HEK293 (cell line): ENCODE results near the gene UBE2E1.

Experiments used
- CTCF ChIA-PET: fragments of 350-600 bp; formaldehyde crosslinking; extraction: SDS; loops from one replicate; lab custom pipeline; 2021; ENCODE audit warnings: antibody characterized with exemption; lab: Yijun Ruan, JAX
- POLR2A ChIA-PET: fragments of 300-600 bp; formaldehyde crosslinking; extraction: SDS; loops from one replicate; lab custom pipeline; 2020; ENCODE audit warnings: antibody characterized with exemption, inconsistent platforms; lab: Yijun Ruan, JAX
- H3K27ac ChIP-seq: fragments of 200-500 bp; sonication (Bioruptor generic); 2 replicates; pipeline ENCODE4 v1.5.1; 2014; ENCODE audit warnings: low read depth, low read length, control low read depth, inconsistent platforms; ENCODE audit errors: extremely low read depth
- H3K36me3 ChIP-seq, 2 experiments: fragments of 200-500 bp in 1 of 2; sonication (Bioruptor generic) in 1 of 2; 1 replicate in 1 of 2; 2 replicates in 1 of 2; pipeline ENCODE4 v1.5.1; 2014 to 2017; ENCODE audit warnings: inconsistent platforms in 2 of 2, low read length in 2 of 2; ENCODE audit not compliant: control insufficient read depth in 2 of 2, insufficient read depth in 1 of 2
- H3K4me1 ChIP-seq: fragments of 200-500 bp; sonication (Bioruptor generic); 2 replicates; pipeline ENCODE4 v1.5.1; 2014; ENCODE audit warnings: mild to moderate bottlenecking, low read length, inconsistent platforms; ENCODE audit not compliant: control insufficient read depth, insufficient read depth
- H3K4me3 ChIP-seq: 2 replicates; pipeline ENCODE4 v1.5.1; 2011; ENCODE audit warnings: low read depth, mild to moderate bottlenecking, control low read depth, low read length, moderate library complexity
- H3K9me3 ChIP-seq: fragments of 200-500 bp; sonication (Bioruptor generic); 2 replicates; pipeline ENCODE4 v1.5.1; 2014; ENCODE audit warnings: low read depth, low read length, inconsistent platforms; ENCODE audit not compliant: control insufficient read depth, insufficient read depth
- REST ChIP-seq: fragments of 450-650 bp; formaldehyde crosslinking; IDR thresholded peaks from 2 replicates; pipeline ENCODE4 v1.5.1; 2016; ENCODE audit warnings: missing biosample characterization, missing genetic modification characterization
- SALL2 ChIP-seq: fragments of 450-650 bp; formaldehyde crosslinking; IDR thresholded peaks from 2 replicates; pipeline ENCODE4 v1.5.0; 2017; ENCODE audit warnings: missing biosample characterization, mild to moderate bottlenecking, missing genetic modification characterization, borderline replicate concordance
- SCRT1 ChIP-seq: fragments of 450-650 bp; formaldehyde crosslinking; IDR thresholded peaks from 2 replicates; pipeline ENCODE4 v1.5.1; 2016; ENCODE audit warnings: missing biosample characterization, missing genetic modification characterization, borderline replicate concordance
- SCRT2 ChIP-seq: fragments of 450-650 bp; formaldehyde crosslinking; IDR thresholded peaks from 2 replicates; pipeline ENCODE4 v1.5.1; 2016; ENCODE audit warnings: missing biosample characterization, missing genetic modification characterization
- ZBTB17 ChIP-seq: fragments of 450-650 bp; formaldehyde crosslinking; IDR thresholded peaks from 2 replicates; pipeline ENCODE4 v1.5.1; 2016; ENCODE audit warnings: missing biosample characterization, missing genetic modification characterization
- ZBTB20 ChIP-seq: fragments of 450-650 bp; formaldehyde crosslinking; IDR thresholded peaks from 2 replicates; pipeline ENCODE4 v1.5.1; 2016; ENCODE audit warnings: missing biosample characterization, missing genetic modification characterization
- ZBTB6 ChIP-seq: fragments of 450-650 bp; formaldehyde crosslinking; IDR thresholded peaks from 2 replicates; pipeline ENCODE4 v1.5.1; 2017; ENCODE audit warnings: missing biosample characterization, missing genetic modification characterization
- ZNF174 ChIP-seq: fragments of 450-650 bp; formaldehyde crosslinking; IDR thresholded peaks from 2 replicates; pipeline ENCODE4 v1.5.0; 2017; ENCODE audit warnings: missing biosample characterization, mild to moderate bottlenecking, missing genetic modification characterization
- ZNF311 ChIP-seq: fragments of 450-650 bp; formaldehyde crosslinking; IDR thresholded peaks from 2 replicates; pipeline ENCODE4 v1.5.1; 2017; ENCODE audit warnings: missing biosample characterization, missing genetic modification characterization, borderline replicate concordance
- ZNF391 ChIP-seq: fragments of 450-650 bp; formaldehyde crosslinking; IDR thresholded peaks from 2 replicates; pipeline ENCODE4 v1.5.1; 2016; ENCODE audit warnings: low read depth, missing biosample characterization, missing genetic modification characterization, borderline replicate concordance
- ZNF423 ChIP-seq: fragments of 450-650 bp; formaldehyde crosslinking; IDR thresholded peaks from 2 replicates; pipeline ENCODE4 v1.5.1; 2016; ENCODE audit warnings: missing biosample characterization, missing genetic modification characterization
- ZNF544 ChIP-seq: fragments of 450-650 bp; formaldehyde crosslinking; IDR thresholded peaks from 2 replicates; pipeline ENCODE4 v1.5.0; 2017; ENCODE audit warnings: missing biosample characterization, missing genetic modification characterization
- ZNF571 ChIP-seq: fragments of 450-650 bp; formaldehyde crosslinking; IDR thresholded peaks from 2 replicates; pipeline ENCODE4 v1.5.0; 2017; ENCODE audit warnings: missing biosample characterization, missing genetic modification characterization
- ZNF654 ChIP-seq: fragments of 450-650 bp; formaldehyde crosslinking; IDR thresholded peaks from 2 replicates; pipeline ENCODE4 v1.5.1; 2016; ENCODE audit warnings: low read depth, missing biosample characterization, missing genetic modification characterization
- ZNF660 ChIP-seq: fragments of 450-650 bp; IDR thresholded peaks from 2 replicates; pipeline ENCODE4 v1.5.1; 2018; ENCODE audit warnings: missing biosample characterization, mild to moderate bottlenecking, missing genetic modification characterization
- ZNF670 ChIP-seq: fragments of 450-650 bp; formaldehyde crosslinking; IDR thresholded peaks from 2 replicates; pipeline ENCODE4 v1.5.1; 2016; ENCODE audit warnings: missing biosample characterization, missing genetic modification characterization, low read depth
- ZNF777 ChIP-seq: fragments of 450-650 bp; formaldehyde crosslinking; IDR thresholded peaks from 2 replicates; pipeline ENCODE4 v1.5.1; 2017; ENCODE audit warnings: missing biosample characterization, missing genetic modification characterization, borderline replicate concordance
- ZSCAN30 ChIP-seq: fragments of 450-650 bp; IDR thresholded peaks from 2 replicates; pipeline ENCODE4 v1.5.1; 2018; ENCODE audit warnings: missing biosample characterization, mild to moderate bottlenecking, missing genetic modification characterization, moderate library complexity
- TF ChIP-seq, protein P1 (sequence below): fragments of 450-650 bp; formaldehyde crosslinking; IDR thresholded peaks from 2 replicates; pipeline ENCODE4 v1.5.1; 2017; ENCODE audit warnings: missing biosample characterization, missing genetic modification characterization

Gene UBE2E1

GRCh38 chr3:23886311-23886710 lies 80.6 kb downstream of the UBE2E1 start:
- Histone ChIP-seq H3K36me3 (peaks cover 0 to 47% of the 10 kb centered on the region in 2 experiments; a peak in 1 of 3 replicates), H3K4me3 (no peak overlapping the region), H3K9me3 (no peaks in the 10 kb centered on the region), H3K27ac (no peak overlapping the region), H3K4me1 (no peaks in the 10 kb centered on the region)
- TF ChIP-seq SCRT2 (tag by site-specific recombination) = peak; percentile 94
- TF ChIP-seq SCRT1 (tag by site-specific recombination) = peak; percentile 88; the same call in 1 of the 2 replicates
- no peak for TF ChIP-seq ZNF174 (tag by site-specific recombination)
- POLR2A ChIA-PET = interaction anchor here (1.6 kb wide), 1 partner anchor 31 kb away, joined by 5 read pairs; the partner anchor contains the start of genes NKIRAS1 and RPL15
- CTCF ChIA-PET = no interaction called here

- H3K9me3 ChIP-seq = no peaks in the 10 kb centered on the region
- H3K4me1 ChIP-seq = no peaks in the 10 kb centered on the region
- CTCF ChIA-PET = interaction anchor here (0.6 to 1.8 kb wide), 11 partner anchors 11 to 1174 kb away, joined by 3 to 5 read pairs (median 4); no protein-coding TSS in a partner anchor
- peaks cover 0 to 54% of the 10 kb centered on the region in 2 experiments; a peak in 1 of 3 replicates for H3K36me3 ChIP-seq
- no peak overlapping the region for H3K27ac ChIP-seq
- H3K4me3 ChIP-seq = no peak overlapping the region
- POLR2A ChIA-PET = interaction anchor here (0.6 kb wide), 1 partner anchor 28 kb away, joined by 3 read pairs; the partner anchor contains the start of genes NKIRAS1 and RPL15
- TF ChIP-seq ZNF670 = no peak
- 0 out of 2 replicates have a peak, but pooled peaks have one; percentile 12 for TF ChIP-seq ZBTB17
- TF ChIP-seq, protein P1, sequence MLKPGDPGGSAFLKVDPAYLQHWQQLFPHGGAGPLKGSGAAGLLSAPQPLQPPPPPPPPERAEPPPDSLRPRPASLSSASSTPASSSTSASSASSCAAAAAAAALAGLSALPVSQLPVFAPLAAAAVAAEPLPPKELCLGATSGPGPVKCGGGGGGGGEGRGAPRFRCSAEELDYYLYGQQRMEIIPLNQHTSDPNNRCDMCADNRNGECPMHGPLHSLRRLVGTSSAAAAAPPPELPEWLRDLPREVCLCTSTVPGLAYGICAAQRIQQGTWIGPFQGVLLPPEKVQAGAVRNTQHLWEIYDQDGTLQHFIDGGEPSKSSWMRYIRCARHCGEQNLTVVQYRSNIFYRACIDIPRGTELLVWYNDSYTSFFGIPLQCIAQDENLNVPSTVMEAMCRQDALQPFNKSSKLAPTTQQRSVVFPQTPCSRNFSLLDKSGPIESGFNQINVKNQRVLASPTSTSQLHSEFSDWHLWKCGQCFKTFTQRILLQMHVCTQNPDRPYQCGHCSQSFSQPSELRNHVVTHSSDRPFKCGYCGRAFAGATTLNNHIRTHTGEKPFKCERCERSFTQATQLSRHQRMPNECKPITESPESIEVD = peak; percentile 42; the same call in 1 of the 2 replicates
- peak; percentile 73 for TF ChIP-seq ZNF654 (tag by site-specific recombination)
These were observed 83.0 kb downstream of the UBE2E1 start for GRCh38 chr3:23888617-23889228.

DNA sequence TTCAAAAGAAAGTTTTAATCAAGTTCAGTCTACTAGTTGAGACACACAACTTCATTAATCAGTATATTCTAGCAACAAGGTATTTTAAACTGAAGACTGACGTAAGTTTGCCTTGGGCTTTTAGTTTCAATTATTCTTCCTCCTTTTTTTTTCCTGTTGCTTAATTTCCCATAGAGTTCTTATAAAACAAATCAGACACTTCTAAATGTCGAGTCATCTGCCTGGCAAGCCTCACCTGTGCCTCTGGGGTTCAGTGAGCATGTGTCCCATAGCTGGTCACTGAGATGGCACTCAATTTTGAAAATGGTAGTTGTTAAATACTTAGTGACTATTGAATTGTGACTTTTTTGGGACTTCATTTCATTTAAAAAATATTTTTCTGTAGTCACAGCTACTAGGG lies 83.6 kb downstream of the UBE2E1 start:
- H3K9me3 ChIP-seq = no peaks in the 10 kb centered on the region
- TF ChIP-seq ZNF571 (tag by site-specific recombination) (no peak), ZBTB20 (tag by site-specific recombination) (no peak), ZNF777 (no peak), ZBTB6 (tag by site-specific recombination) (no peak)
- TF ChIP-seq, protein P1 = no peak
- no peak overlapping the region for H3K27ac ChIP-seq
- no peaks in the 10 kb centered on the region for H3K4me1 ChIP-seq
- POLR2A ChIA-PET = no interaction called here
- CTCF ChIA-PET = interaction anchor here (1.1 to 1.8 kb wide), 6 partner anchors 11 to 105 kb away, joined by 3 to 5 read pairs (median 4); no protein-coding TSS in a partner anchor
- peaks cover 0 to 58% of the 10 kb centered on the region in 2 experiments; a peak in 1 of 3 replicates for H3K36me3 ChIP-seq
- H3K4me3 ChIP-seq = no peak overlapping the region

- Histone ChIP-seq H3K27ac (no peak overlapping the region), H3K4me3 (no peak overlapping the region), H3K4me1 (no peaks in the 10 kb centered on the region), H3K9me3 (no peaks in the 10 kb centered on the region), H3K36me3 (peaks cover 0 to 64% of the 10 kb centered on the region in 2 experiments; a peak in 1 of 3 replicates)
- ChIA-PET POLR2A (interaction anchor here (0.6 kb wide), 1 partner anchor 926 kb away, joined by 3 read pairs; no protein-coding TSS in a partner anchor), CTCF (interaction anchor here (0.6 to 1.4 kb wide), 3 partner anchors 10 to 105 kb away, joined by 4 read pairs; no protein-coding TSS in a partner anchor)
- no peak for TF ChIP-seq ZSCAN30 (tag by site-specific recombination)
- TF ChIP-seq SALL2 (tag by site-specific recombination) = no peak
- TF ChIP-seq ZNF311 = no peak
- no peak for TF ChIP-seq ZNF544 (tag by site-specific recombination)
- TF ChIP-seq ZNF391 (tag by site-specific recombination) = no peak
- TF ChIP-seq REST (tag by site-specific recombination) = no peak
- TF ChIP-seq ZNF660 (tag by site-specific recombination) = no peak
- no peak for TF ChIP-seq ZNF423 (tag by site-specific recombination)
These were observed 84.2 kb downstream of the UBE2E1 start for GRCh38 chr3:23889950-23890349.
